Activated naive CD4-positive, alpha-beta T cell (primary cell): Measurements from ENCODE around the gene LY6G6C.
"Not testable (repeated sequence)": the region's sequence is repeated elsewhere in the genome, so short reads cannot be mapped to it uniquely, and the experiment has no call there.

Experiments used
- DNase-seq, 4 experiments: peaks; one replicate each; lab custom pipeline; 2025; lab: John Stamatoyannopoulos, UW

The LY6G6C gene

DNA sequence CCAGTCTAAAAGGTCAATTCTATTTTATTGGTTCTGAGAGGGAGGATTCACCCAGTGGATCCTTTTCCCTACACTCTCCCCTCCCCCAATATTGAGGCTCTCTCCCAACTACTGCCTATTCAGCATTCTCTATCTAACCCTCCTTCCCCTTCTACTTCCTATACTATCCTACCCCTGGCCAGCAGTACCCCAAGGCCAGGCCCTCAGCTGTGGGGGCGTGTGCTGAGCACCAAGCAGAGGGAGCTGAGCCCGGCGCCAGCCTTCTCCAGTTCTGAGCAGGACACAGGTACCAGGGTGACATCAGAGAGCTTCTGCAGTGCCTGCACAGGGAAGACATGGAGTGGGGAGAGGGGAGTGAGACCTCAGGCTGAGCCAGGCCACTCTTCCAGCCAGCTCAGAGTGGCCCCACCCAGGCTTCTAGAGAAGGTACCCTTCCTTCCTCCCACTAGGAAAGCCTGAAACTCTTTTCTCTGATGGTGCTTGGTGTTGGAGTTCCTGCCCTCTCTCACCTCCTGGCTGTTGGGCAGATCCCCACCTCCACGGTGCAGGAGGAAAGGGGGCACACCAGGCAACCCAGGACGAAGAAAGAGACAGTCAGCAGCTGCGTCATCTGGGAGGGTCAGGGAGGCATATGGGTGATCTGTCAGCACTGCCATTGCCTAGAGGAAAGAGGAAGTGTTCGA, 5.6 kb upstream of the LY6G6C start:
- no peak for DNase-seq

- DNase-seq: no peak
These were observed 4.2 kb upstream of the LY6G6C start for GRCh38 chr6:31725502-31726350.

- DNase-seq: no peak
These were observed 2.6 kb upstream of the LY6G6C start for GRCh38 chr6:31723980-31724691.

DNA sequence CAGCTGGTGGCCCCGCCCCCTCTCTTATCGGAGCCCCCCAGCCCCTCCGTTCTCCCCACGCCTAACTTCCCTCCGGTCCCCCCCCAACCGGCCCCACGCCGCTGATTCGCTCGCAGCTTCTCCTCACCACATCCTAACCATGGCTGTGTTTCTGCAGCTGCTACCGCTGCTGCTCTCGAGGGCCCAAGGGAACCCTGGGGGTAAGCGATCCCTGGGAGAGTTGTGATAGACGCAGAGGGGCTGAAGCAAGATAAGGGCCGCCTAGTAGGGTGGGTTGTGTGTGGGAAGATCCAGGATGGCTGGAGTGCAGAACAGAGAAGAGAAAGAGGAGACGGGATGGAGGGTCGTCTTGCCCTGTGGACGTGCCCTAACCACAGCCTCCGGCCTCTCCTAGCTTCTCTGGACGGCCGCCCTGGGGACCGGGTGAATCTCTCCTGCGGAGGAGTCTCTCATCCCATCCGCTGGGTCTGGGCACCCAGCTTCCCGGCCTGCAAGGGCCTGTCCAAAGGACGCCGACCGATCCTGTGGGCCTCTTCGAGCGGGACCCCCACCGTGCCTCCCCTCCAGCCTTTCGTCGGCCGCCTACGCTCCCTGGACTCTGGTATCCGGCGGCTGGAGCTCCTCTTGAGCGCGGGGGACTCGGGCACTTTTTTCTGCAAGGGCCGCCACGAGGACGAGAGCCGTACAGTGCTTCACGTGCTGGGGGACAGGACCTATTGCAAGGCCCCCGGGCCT, 1.9 kb upstream of the LY6G6C start, which contains the start of gene MPIG6B:
Gene MPIG6B (plus strand): TSS at position 129 of the 735 bp plus-strand sequence. CDS start 11 bp downstream, at position 140.
- no peak for DNase-seq

GRCh38 chr6:31722173-31722572, 627 bp upstream of the LY6G6C start:
- DNase-seq: no peak

DNA sequence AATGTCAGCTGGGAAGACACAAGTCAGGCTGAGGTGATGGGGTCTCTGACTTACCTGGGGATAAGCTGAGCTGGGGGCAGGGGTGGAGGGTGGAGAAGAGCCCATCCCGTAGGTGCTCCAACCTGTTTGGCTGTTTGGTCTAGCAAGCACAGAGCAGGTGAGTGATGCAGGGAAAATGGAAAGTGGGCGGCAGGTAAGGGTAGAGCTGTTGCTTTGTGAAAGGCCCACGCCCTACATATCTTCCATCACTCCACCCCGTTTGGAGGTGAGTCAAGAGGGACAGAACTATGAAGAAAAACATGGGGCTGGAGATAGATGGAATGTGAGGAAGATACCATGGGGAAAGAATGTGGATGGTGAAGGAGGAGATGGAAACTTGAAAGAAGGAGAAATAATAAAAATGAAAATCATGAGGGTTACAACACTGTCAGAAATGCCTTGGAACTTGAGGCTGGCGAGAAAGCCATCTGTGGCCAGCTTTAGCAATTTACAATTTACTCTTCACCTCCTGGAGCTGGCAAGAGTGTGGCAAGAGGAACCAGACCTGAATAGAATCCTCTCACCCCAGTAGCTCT, 1.3 kb downstream of the LY6G6C start:
- DNase-seq: no peak

DNA sequence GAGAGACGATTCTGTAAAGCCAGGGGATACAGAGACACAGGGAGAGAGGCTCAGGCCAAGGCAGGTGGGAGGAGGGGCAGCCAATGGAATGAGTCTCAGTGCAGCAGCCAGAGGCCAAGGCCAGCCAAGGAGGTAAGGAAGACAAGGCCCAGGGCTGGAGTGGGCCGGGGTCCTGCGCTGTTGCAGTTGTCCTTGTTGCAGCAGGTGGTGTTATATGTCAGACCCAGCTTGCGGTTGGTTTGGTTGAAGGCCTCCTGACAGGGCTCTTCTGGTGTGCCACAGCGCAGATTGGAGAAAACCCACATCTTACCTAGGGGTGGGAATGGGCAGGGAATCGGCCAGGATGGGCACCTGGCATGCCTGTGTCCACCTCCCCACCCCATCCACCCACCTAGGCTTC, 2.5 kb downstream of the LY6G6C start:
- no peak for DNase-seq

DNA sequence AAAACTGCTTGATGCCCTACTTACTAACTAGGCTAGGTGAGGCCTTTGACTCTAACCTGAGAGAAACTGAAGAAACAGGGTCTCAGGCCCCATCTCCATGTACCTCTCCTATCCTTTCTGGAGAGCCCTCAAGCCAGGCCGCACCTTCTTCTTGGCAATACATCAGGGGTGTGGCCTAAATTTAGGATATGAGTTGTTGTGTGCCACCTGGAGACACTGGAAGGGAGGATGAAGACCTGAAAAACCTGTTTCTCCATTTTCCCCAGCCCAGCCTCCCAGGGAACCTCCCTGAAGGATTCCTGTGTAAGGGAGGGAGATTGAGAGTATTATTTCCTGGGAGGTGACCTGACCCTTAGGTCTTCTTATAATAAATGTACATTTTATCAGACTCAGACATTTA, 3.3 kb downstream of the LY6G6C start:
- DNase-seq: no peak

- DNase-seq: no peak
These were observed 3.9 kb downstream of the LY6G6C start for GRCh38 chr6:31717499-31718222.

GRCh38 chr6:31715022-31715958, 6.3 kb downstream of the LY6G6C start, which contains the start of gene LY6G6D:
Gene LY6G6D (plus strand): TSS chr6:31715348. CDS start chr6:31715356, 8 bp downstream.
- DNase-seq: no peak

- no peak for DNase-seq
These were observed 7.4 kb downstream of the LY6G6C start for GRCh38 chr6:31713991-31714684.

DNA sequence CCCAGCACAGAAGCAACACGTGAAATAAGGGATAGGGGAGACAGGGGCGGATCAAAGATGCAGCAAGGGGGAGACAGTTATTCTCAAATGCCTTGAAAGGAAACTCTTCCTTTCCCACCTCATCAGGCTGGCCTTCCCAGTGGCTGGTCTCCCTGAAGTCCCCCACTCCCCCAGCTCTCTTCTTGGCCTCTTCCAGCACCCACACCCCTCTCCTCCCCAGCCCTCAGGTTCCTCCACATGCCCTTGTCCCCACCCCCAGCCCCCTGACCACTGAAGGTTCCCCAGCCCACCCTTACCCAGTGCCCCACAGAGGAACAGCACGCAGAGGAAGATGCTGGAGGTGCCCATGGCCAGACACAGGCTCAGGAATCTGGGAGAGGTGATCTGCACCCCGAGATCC, 8.1 kb downstream of the LY6G6C start:
- no peak for DNase-seq

GRCh38 chr6:31712296-31712695, 9.2 kb downstream of the LY6G6C start:
- DNase-seq: no peak

DNA sequence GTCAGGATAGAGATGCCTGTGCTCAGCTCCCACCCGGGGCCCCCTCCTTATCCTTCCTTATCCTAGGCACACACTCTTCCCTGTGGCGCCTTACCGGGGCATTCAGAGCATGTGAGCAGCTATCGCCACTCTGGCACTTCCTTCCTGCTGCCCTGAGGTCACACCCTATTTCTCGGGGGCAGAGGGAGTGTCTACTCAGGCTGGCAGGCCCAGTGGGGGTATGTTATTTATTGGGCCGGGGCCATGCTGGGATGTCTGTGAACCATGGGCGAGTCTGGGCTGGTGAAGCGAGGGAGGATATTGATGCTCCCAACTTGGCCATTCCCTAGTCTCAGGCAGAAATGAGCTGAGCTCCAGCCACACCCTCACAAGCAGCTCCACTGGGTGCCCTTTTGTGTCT, 10.3 kb downstream of the LY6G6C start:
- no peak for DNase-seq

DNA sequence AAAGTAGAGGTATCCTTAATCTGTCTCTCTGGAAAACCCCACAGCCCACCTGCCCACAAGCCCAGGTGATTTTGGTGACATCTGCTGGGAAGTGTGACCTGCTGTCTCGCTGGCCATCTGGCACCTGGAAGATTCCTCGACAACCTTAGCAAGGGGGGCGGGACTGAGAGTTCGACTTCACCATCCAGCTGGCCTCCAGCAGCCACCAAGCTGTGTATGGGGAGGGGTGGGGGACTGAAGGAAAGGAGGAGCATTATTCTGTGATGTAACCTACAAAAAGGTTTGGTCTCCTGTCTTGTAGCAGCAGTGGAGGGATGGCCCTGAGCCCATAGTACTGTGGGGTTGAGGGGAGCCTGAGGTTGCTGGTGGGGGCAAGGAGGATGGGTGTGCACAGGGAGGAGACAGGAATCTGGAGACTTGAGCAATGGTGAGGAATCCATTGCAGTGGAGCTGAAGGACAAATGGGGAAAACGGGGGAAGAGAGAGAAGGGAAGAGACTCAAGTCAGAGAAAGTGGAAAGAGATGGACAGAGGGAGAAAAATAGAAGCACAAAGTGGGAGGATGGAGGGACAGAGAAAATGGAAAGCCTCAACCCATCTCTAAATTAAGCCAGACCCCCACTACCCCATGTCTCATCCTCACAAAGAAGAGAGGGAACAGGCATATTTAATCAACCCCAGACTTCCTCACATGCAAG, 10.9 kb downstream of the LY6G6C start:
- DNase-seq: no peak

GRCh38 chr6:31709157-31709556, 12.4 kb downstream of the LY6G6C start:
- DNase-seq: not testable (repeated sequence)

DNA sequence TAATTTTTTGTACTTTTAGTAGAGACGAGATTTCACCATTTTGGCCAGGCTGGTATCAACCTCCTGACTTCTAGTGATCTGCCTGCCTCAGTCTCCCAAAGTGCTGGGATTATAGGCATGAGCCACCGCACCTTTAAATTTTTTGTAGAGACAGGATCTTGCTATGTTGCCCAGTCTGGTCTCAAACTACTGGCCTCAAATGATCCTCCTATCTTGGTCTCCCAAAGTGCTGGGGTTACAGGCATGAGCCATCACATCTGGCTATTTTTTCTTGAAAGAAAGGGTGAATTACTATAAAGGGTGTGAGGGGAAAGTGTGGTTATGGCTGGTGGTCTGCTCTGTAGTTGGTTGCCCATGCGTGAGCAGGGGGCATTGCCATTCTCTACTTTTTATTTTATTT, 13.3 kb downstream of the LY6G6C start:
- DNase-seq: no peak

GRCh38 chr6:31707701-31708100, 13.8 kb downstream of the LY6G6C start:
- no peak for DNase-seq
